Keratinocyte (primary cell): ENCODE data around the gene ZNF564.

ENCODE experiments used
- EZH2 ChIP-seq: IDR thresholded peaks from one replicate; pipeline ENCODE4 v1.6.1; 2012; ENCODE audit warnings: inconsistent platforms, mild to moderate bottlenecking, low read length, moderate library complexity
- TF ChIP-seq, protein P1 (sequence below), 3 experiments: IDR thresholded peaks in 1 of 3; conservative IDR thresholded peaks in 1 of 3; optimal IDR thresholded peaks in 1 of 3; 2 replicates in 2 of 3; 3 replicates in 1 of 3; pipeline versions ENCODE3 to v1.5.1; 2011; ENCODE audit warnings: low read length in 3 of 3, mild to moderate bottlenecking in 3 of 3, moderate library complexity in 2 of 3, control low read depth in 1 of 3, inconsistent platforms in 1 of 3; ENCODE audit not compliant: insufficient read depth in 2 of 3; ENCODE audit errors: extremely low read depth in 1 of 3

DNA sequence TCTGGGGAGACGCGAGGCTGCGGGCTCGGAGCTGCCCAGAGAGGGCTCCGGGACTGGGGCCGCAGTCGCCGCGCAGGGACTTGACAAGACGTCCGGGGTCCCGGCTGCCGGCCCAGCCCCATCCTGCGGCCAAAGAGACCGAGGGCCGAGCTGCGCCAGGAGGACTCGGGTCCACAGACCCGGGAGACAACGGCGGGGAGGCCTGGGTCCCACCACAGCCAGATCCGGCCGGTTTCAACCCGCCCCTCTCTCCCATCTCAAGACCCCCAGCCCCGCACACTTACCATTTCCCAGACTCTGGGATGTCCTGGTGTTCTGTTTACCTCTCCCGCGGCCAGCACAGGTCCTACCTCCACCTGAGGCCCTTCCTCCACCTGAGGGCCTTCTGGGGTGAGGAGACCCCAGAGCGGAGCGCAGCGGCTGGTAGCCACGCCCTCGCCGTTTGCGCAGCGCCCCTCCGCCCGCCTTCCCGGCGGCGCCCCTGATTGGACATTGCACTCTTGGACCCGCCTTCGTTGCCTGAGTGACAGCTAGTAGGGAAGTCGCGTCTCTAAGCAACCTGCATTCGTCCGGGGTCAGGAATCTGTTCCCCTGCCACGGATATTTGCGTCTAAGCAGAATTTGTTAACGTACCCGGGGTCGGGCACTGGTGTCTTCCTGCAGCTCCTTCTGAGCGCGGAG, 66.8 kb downstream of the ZNF564 start, which contains the start of gene ZNF709:
- TF ChIP-seq EZH2: no peak
- TF ChIP-seq, protein P1, sequence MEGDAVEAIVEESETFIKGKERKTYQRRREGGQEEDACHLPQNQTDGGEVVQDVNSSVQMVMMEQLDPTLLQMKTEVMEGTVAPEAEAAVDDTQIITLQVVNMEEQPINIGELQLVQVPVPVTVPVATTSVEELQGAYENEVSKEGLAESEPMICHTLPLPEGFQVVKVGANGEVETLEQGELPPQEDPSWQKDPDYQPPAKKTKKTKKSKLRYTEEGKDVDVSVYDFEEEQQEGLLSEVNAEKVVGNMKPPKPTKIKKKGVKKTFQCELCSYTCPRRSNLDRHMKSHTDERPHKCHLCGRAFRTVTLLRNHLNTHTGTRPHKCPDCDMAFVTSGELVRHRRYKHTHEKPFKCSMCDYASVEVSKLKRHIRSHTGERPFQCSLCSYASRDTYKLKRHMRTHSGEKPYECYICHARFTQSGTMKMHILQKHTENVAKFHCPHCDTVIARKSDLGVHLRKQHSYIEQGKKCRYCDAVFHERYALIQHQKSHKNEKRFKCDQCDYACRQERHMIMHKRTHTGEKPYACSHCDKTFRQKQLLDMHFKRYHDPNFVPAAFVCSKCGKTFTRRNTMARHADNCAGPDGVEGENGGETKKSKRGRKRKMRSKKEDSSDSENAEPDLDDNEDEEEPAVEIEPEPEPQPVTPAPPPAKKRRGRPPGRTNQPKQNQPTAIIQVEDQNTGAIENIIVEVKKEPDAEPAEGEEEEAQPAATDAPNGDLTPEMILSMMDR (optimal IDR thresholded peaks at IDR 0.05 in 1 of 3, IDR thresholded peaks at IDR 0.05 in 1 of 3, conservative IDR thresholded peaks at IDR 0.05 in 1 of 3; ENCODE audit: extremely low read depth in 1 of 3, insufficient read depth in 2 of 3, low read length in 3 of 3): no peak
